Mesenchymal stem cell (in vitro differentiated cells and primary cell): Measurements from ENCODE around the gene GSN.
A peak's percentile ranks its signal among the peaks of the same experiment; 100 is the strongest.

Experiments used
- DNase-seq: peaks from one replicate; pipeline ENCODE4 v3.0.0-alpha.2; 2013
- H2AFZ ChIP-seq: one replicate; pipeline ENCODE4 v1.6.1; 2013; ENCODE audit warnings: low read depth, mild to moderate bottlenecking, control low read depth, inconsistent platforms, low read length, moderate library complexity
- H2AK5ac ChIP-seq: 2 replicates; pipeline ENCODE4 v1.6.1; 2013; ENCODE audit warnings: low read length, moderate library complexity, mild to moderate bottlenecking, inconsistent platforms; ENCODE audit not compliant: severe bottlenecking
- H2BK120ac ChIP-seq: one replicate; pipeline ENCODE4 v1.6.1; 2013; ENCODE audit warnings: low read depth, mild to moderate bottlenecking, inconsistent platforms, low read length, moderate library complexity
- H2BK12ac ChIP-seq, 2 experiments: one replicate each; pipeline ENCODE4 v1.6.1; 2013; ENCODE audit warnings: inconsistent platforms in 2 of 2, low read length in 2 of 2, mild to moderate bottlenecking in 2 of 2, moderate library complexity in 2 of 2, control low read depth in 1 of 2
- H2BK15ac ChIP-seq: one replicate; pipeline ENCODE4 v1.6.1; 2013; ENCODE audit warnings: mild to moderate bottlenecking, low read depth, inconsistent platforms; ENCODE audit not compliant: poor library complexity, severe bottlenecking
- H2BK5ac ChIP-seq: 2 replicates; pipeline ENCODE4 v1.6.1; 2013; ENCODE audit warnings: low read depth, mild to moderate bottlenecking, low read length, control low read depth, inconsistent platforms; ENCODE audit not compliant: poor library complexity, severe bottlenecking
- H3K14ac ChIP-seq, 2 experiments: one replicate each; pipeline ENCODE4 v1.6.1; 2013; ENCODE audit warnings: inconsistent platforms in 2 of 2, low read length in 2 of 2, control low read depth in 1 of 2, mild to moderate bottlenecking in 1 of 2, moderate library complexity in 1 of 2
- H3K18ac ChIP-seq, 2 experiments: one replicate each; pipeline ENCODE4 v1.6.1; 2013; ENCODE audit warnings: inconsistent platforms in 2 of 2, low read length in 2 of 2, control low read depth in 1 of 2, low read depth in 1 of 2, mild to moderate bottlenecking in 1 of 2
- H3K23ac ChIP-seq, 2 experiments: one replicate each; pipeline ENCODE4 v1.6.1; 2013; ENCODE audit warnings: inconsistent platforms in 2 of 2, low read length in 2 of 2, mild to moderate bottlenecking in 2 of 2, moderate library complexity in 2 of 2, control low read depth in 1 of 2
- H3K27ac ChIP-seq: 2 replicates; pipeline ENCODE4 v1.5.1; 2013; ENCODE audit warnings: mild to moderate bottlenecking, moderate library complexity, low read length, control low read depth, inconsistent platforms; ENCODE audit not compliant: poor library complexity, severe bottlenecking
- H3K27me3 ChIP-seq, 2 experiments: 2 replicates each; pipeline versions ENCODE4 v1.6.1 to v1.7.0; 2013; ENCODE audit warnings: low read length in 2 of 2, mild to moderate bottlenecking in 2 of 2, moderate library complexity in 2 of 2, control low read depth in 1 of 2, inconsistent platforms in 1 of 2; ENCODE audit not compliant: control insufficient read depth in 1 of 2, insufficient read depth in 1 of 2
- H3K36me3 ChIP-seq, 2 experiments: 2 replicates each; pipeline versions ENCODE4 v1.6.1 to v1.7.0; 2013; ENCODE audit warnings: low read length in 2 of 2, control low read depth in 1 of 2, inconsistent platforms in 1 of 2, low read depth in 1 of 2, mild to moderate bottlenecking in 1 of 2; ENCODE audit not compliant: insufficient read depth in 2 of 2, control insufficient read depth in 1 of 2
- H3K4ac ChIP-seq, 2 experiments: one replicate each; pipeline ENCODE4 v1.6.1; 2013; ENCODE audit warnings: inconsistent platforms in 2 of 2, low read length in 2 of 2, mild to moderate bottlenecking in 2 of 2, moderate library complexity in 2 of 2, control low read depth in 1 of 2, low read depth in 1 of 2
- H3K4me1 ChIP-seq: 2 replicates; pipeline ENCODE4 v1.6.1; 2013; ENCODE audit warnings: low read depth, low read length, control low read depth; ENCODE audit not compliant: control insufficient read depth, insufficient read depth
- H3K4me2 ChIP-seq: 2 replicates; pipeline ENCODE4 v1.6.1; 2013; ENCODE audit warnings: low read length, mild to moderate bottlenecking, inconsistent platforms; ENCODE audit not compliant: poor library complexity, severe bottlenecking
- H3K4me3 ChIP-seq, 2 experiments: 2 replicates each; pipeline versions ENCODE4 v1.5.1 to v1.7.0; 2013; ENCODE audit warnings: low read length in 2 of 2, mild to moderate bottlenecking in 2 of 2, control low read depth in 1 of 2, low read depth in 1 of 2; ENCODE audit not compliant: insufficient read depth in 1 of 2
- H3K79me1 ChIP-seq: replicated peaks from 2 replicates; pipeline ENCODE4 v1.6.1; 2013; ENCODE audit warnings: mild to moderate bottlenecking, control low read depth, low read length, inconsistent platforms; ENCODE audit not compliant: poor library complexity, severe bottlenecking
- H3K9ac ChIP-seq: 2 replicates; pipeline ENCODE4 v1.7.0; 2013; ENCODE audit warnings: mild to moderate bottlenecking, low read length, moderate library complexity
- H3K9me3 ChIP-seq: 2 replicates; pipeline ENCODE4 v1.7.0; 2013; ENCODE audit warnings: mild to moderate bottlenecking, low read length; ENCODE audit not compliant: control insufficient read depth
- H4K8ac ChIP-seq: one replicate; pipeline ENCODE4 v1.6.1; 2013; ENCODE audit warnings: inconsistent platforms, mild to moderate bottlenecking, low read length, moderate library complexity
- H4K91ac ChIP-seq: one replicate; pipeline ENCODE4 v1.6.1; 2013; ENCODE audit warnings: mild to moderate bottlenecking, low read length, inconsistent platforms
- WGBS: methylation state at CpG from one replicate; pipeline ENCODE4 v1.1.7; 2013; ENCODE audit warnings: mixed read lengths; 5-methylcytosine and 5-hydroxymethylcytosine counted together

GSN gene

DNA sequence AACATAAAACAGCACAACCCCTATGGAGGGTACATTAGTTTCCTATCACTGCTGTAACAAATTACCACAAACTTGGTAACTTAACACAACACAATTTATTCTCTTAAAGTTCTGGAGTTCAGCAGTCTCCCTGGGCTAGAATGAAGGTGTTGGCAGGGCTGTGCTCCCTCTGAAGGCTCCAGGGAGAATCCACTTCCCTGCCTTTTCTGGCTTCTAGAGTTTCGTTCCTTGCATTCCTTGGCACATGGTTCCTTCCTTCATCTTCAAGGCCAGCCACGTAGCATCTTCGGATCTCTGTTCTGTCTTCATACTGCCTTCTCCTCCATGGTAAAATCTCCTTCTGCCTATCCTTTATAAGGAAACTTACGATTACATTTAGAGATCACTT lies 25.0 kb upstream of the GSN start:
- no peak overlapping the region for H3K18ac ChIP-seq
- WGBS, result over 99% methylated on average over 4 of the region's 4 CpGs

DNA sequence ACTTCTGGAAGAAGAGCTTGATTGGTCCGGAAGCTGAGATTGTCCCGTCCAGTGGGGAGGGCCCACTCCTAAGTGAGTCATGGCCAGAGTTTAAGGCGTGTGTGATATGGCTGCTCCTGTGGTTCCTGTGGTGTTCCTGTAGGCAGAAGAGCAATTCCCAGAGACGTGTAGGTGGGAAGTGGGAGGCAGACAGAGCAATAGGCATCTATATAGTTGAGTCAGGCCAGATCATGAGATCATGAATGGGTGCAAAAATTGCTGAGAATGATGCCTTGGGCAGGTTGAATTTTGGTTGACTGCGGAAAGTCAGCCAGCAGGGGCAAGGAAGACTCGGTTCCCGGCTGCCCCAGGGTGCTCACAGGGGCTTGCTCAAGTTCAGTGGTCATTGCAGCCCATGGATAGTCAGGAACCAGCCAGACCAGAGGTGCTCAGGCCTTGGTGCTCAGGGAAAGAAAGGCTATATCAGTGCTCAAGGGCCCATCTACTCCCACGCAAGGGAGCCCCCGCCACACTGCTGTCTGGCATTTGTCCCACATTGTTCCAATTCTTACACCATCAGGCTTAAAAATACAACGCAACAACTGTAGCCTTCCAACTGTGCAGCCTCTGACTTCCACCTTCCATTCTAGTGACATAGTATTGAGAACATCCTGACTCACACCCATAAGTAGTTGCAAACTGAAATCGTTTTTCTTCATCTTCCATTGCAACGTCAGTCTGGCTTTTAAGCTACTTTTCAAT lies 21.0 kb upstream of the GSN start:
- Histone ChIP-seq H3K4me3 (no peak overlapping the region), H3K9ac (peak overlapping the region; percentile 81), H3K18ac (no peak overlapping the region), H3K36me3 (no peaks in the 10 kb centered on the region), H2BK5ac (no peak overlapping the region), H3K14ac (no peak overlapping the region), H3K27ac (peak overlapping the region; percentile 60), H3K9me3 (peaks cover 9% of the 10 kb centered on the region), H4K8ac (no peak overlapping the region), H3K4ac (no peak overlapping the region), H2AK5ac (no peak overlapping the region), H3K79me1 (no peaks in the 10 kb centered on the region), H2BK15ac (no peak overlapping the region), H3K4me1 (peaks cover 4% of the 10 kb centered on the region), H2BK12ac (no peak overlapping the region), H3K23ac (no peak overlapping the region), H4K91ac (no peak overlapping the region), H2BK120ac (no peak overlapping the region), H3K27me3 (no peaks in the 10 kb centered on the region), H3K4me2 (peak overlapping the region; percentile 25), H2AFZ (no peak overlapping the region)
- WGBS, result 85% methylated on average over 10 of the region's 12 CpGs
- peak; percentile 65 for DNase-seq

More for the DNA sequence above, 25.0 kb upstream of the GSN start:
- Histone ChIP-seq H2BK120ac (no peak overlapping the region), H2BK12ac (peak overlapping the region in 1 of 2 experiments; percentile 28), H2BK15ac (no peak overlapping the region), H3K4ac (no peak overlapping the region), H3K14ac (no peak overlapping the region), H3K27me3 (no peaks in the 10 kb centered on the region), H3K4me3 (no peak overlapping the region), H3K36me3 (no peaks in the 10 kb centered on the region), H2BK5ac (no peak overlapping the region), H2AK5ac (no peak overlapping the region), H3K23ac (no peak overlapping the region), H3K79me1 (no peaks in the 10 kb centered on the region), H3K9me3 (peaks cover 9% of the 10 kb centered on the region), H3K27ac (no peak overlapping the region), H3K4me1 (peaks cover 4% of the 10 kb centered on the region), H3K4me2 (no peak overlapping the region), H2AFZ (no peak overlapping the region), H4K8ac (no peak overlapping the region), H3K9ac (peak overlapping the region; percentile 58), H4K91ac (no peak overlapping the region)
- DNase-seq, result no peak

DNA sequence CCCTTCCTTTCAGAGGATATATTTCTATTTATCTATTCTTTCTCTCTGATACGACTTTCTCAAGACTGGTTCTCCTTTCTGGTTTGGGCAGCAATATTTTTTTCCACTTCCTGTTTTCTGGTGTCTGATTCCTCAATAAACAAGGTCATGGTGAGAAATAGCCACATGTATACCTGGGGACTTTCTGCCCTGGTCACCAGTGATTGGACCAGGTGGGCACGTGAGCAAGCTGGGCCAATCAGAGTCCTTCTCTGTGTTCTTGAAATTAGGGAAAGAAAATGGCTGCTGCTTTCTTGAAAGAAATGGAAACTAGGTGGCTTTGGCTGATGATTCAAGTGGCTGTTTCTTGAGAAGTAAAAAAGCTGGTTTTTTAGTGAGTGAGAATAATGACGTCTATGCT lies 18.4 kb upstream of the GSN start:
- Histone ChIP-seq H3K23ac (no peak overlapping the region), H3K27me3 (peaks cover 0 to 8% of the 10 kb centered on the region in 2 experiments), H2AFZ (no peak overlapping the region), H4K91ac (no peak overlapping the region), H3K27ac (no peak overlapping the region), H3K79me1 (no peaks in the 10 kb centered on the region), H4K8ac (no peak overlapping the region), H3K14ac (no peak overlapping the region), H3K9ac (no peak overlapping the region), H3K4me3 (no peak overlapping the region), H2AK5ac (no peak overlapping the region), H3K36me3 (no peaks in the 10 kb centered on the region), H3K4ac (no peak overlapping the region), H2BK15ac (no peak overlapping the region), H3K18ac (no peak overlapping the region), H2BK12ac (no peak overlapping the region), H3K4me2 (no peak overlapping the region), H2BK5ac (no peak overlapping the region), H3K9me3 (peaks cover 1% of the 10 kb centered on the region), H3K4me1 (peaks cover 4% of the 10 kb centered on the region), H2BK120ac (no peak overlapping the region)
- DNase-seq, result no peak
- WGBS, result 93% methylated on average over 3 of the region's 3 CpGs

DNA sequence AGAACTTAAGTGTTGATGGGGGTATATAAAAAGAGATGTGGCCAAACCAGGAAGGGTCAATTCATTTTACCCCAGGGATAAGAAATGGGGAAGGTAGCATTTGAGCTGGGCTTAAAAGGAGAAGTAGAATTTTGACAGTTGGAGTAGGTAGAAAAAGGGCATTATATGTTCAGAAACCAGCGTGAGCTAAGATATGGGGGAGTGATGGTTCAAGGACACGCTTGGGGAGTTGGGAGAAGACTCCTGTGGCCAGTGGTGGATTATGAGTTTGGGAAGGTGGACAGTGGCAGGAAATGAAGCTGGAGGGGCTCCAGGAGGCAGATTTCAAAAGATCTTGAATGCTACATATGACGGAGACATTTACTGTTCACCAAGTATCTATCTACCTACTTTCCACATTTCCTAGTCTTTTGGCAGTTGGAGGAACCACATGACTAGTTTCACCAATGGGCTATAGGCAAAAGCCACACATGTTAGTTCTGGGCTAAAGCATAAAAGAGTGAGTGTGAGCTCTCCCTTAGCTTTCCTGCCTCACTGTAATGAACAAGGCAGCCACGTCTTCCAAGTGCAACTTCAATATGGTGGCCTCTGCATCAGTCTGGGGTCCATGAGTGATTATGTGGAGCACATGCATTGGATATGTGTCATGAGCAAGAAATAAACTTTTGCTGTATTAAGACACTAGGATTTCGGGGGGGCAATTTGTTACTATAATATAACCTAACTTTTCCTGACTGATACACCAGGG lies 15.7 kb upstream of the GSN start:
- Histone ChIP-seq H3K14ac (no peak overlapping the region), H3K36me3 (no peaks in the 10 kb centered on the region), H2BK15ac (no peak overlapping the region), H3K4me1 (no peaks in the 10 kb centered on the region), H3K18ac (no peak overlapping the region), H2BK5ac (no peak overlapping the region), H4K8ac (no peak overlapping the region), H3K23ac (no peak overlapping the region), H4K91ac (no peak overlapping the region), H3K4me2 (no peak overlapping the region), H2AFZ (no peak overlapping the region), H3K27me3 (peaks cover 0 to 8% of the 10 kb centered on the region in 2 experiments), H3K4me3 (no peak overlapping the region), H2BK120ac (no peak overlapping the region), H3K4ac (no peak overlapping the region), H2BK12ac (no peak overlapping the region), H3K27ac (no peak overlapping the region), H2AK5ac (no peak overlapping the region), H3K9me3 (no peaks in the 10 kb centered on the region), H3K79me1 (no peaks in the 10 kb centered on the region), H3K9ac (no peak overlapping the region)
- DNase-seq, result no peak
- 100% methylated on average over 3 of the region's 5 CpGs for WGBS
